Endothelial cell of umbilical vein (primary cell): Measurements from ENCODE around the gene FRG2C. TPM values are rescaled to one million over a fixed set of nuclear protein-coding genes. Genes with fewer than 3 reads are reported as not detected.
"Not testable (repeated sequence)": the region's sequence is repeated elsewhere in the genome, so short reads cannot be mapped to it uniquely, and the experiment has no call there.

ENCODE experiments used
- BruUV-seq: library from RNA; stranded (reverse); fragments of 400-500 nt; replicated peaks from 2 replicates; lab custom pipeline; 2021; lab: Mats Ljungman, UMichigan
- CTCF ChIA-PET: fragments of 300-600, 350-600 bp; sonication (Branson Sonifier 250); formaldehyde crosslinking; loops from one replicate; lab custom pipeline; 2021; ENCODE audit warnings: antibody characterized with exemption, inconsistent platforms; lab: Charles Lee
- POLR2A ChIA-PET: fragments of 300-600, 350-600 bp; sonication (Branson Sonifier 250); formaldehyde crosslinking; loops from one replicate; lab custom pipeline; 2021; ENCODE audit warnings: antibody characterized with exemption, inconsistent platforms; lab: Charles Lee
- DNase-seq: peaks from one replicate; pipeline ENCODE4 v3.0.0-alpha.2; 2011; ENCODE audit warnings: low read depth, low spot score
- FAIRE-seq: peaks from 2 replicates; lab custom pipeline; 2011; peaks lifted over from hg19 to GRCh38; lab: Jason Lieb, UNC
- H2AFZ ChIP-seq: 2 replicates; pipeline ENCODE4 v1.6.0; 2012; ENCODE audit warnings: low read depth, low read length, control low read depth, inconsistent platforms
- H3K27ac ChIP-seq: 2 replicates; pipeline ENCODE4 v1.5.1; 2011; ENCODE audit warnings: low read depth, mild to moderate bottlenecking, control low read depth, low read length, moderate library complexity; ENCODE audit not compliant: insufficient read depth
- H3K27me3 ChIP-seq, 2 experiments: 2 replicates each; pipeline versions ENCODE4 v1.6.0 to v1.6.1; 2011; ENCODE audit warnings: low read length in 2 of 2, mixed read lengths in 1 of 2; ENCODE audit not compliant: control insufficient read depth in 2 of 2, insufficient read depth in 2 of 2
- H3K36me3 ChIP-seq, 2 experiments: 2 replicates in 1 of 2; 3 replicates in 1 of 2; pipeline ENCODE4 v1.5.1; 2011; ENCODE audit warnings: low read length in 2 of 2, mild to moderate bottlenecking in 1 of 2, moderate library complexity in 1 of 2; ENCODE audit not compliant: control insufficient read depth in 2 of 2, insufficient read depth in 2 of 2; ENCODE audit errors: extremely low read depth in 1 of 2
- H3K4me1 ChIP-seq: 3 replicates; pipeline ENCODE4 v1.5.1; 2011; ENCODE audit warnings: mild to moderate bottlenecking, low read length; ENCODE audit not compliant: control insufficient read depth, insufficient read depth; ENCODE audit errors: extremely low read depth
- H3K4me2 ChIP-seq: 2 replicates; pipeline ENCODE4 v1.6.1; 2011; ENCODE audit warnings: low read length, control low read depth, mixed read lengths; ENCODE audit not compliant: insufficient read depth
- H3K4me3 ChIP-seq, 3 experiments: fragments of 200-600 bp in 1 of 3; sonication (generic), shearing (Covaris generic) in 1 of 3; replicated peaks in 1 of 3; 2 replicates each; pipeline ENCODE4 v1.5.1; 2011 to 2016; ENCODE audit warnings: control low read depth in 3 of 3, low read length in 3 of 3, mild to moderate bottlenecking in 2 of 3, inconsistent platforms in 1 of 3, low read depth in 1 of 3, moderate library complexity in 1 of 3; ENCODE audit not compliant: insufficient read depth in 1 of 3
- H3K79me2 ChIP-seq: 2 replicates; pipeline ENCODE4 v1.6.0; 2012; ENCODE audit warnings: low read length, inconsistent platforms; ENCODE audit not compliant: control insufficient read depth, insufficient read depth
- H3K9ac ChIP-seq: replicated peaks from 2 replicates; pipeline ENCODE3; 2011; ENCODE audit warnings: low read length, control low read depth; ENCODE audit not compliant: insufficient read depth; ENCODE audit errors: extremely low read depth
- H3K9me1 ChIP-seq: replicated peaks from 3 replicates; pipeline ENCODE4 v1.6.0; 2011; ENCODE audit warnings: mild to moderate bottlenecking, low read length; ENCODE audit not compliant: control insufficient read depth, insufficient read depth; ENCODE audit errors: extremely low read depth
- H3K9me3 ChIP-seq: replicated peaks from 2 replicates; pipeline ENCODE4 v1.5.1; 2012; ENCODE audit warnings: low read length, inconsistent platforms; ENCODE audit not compliant: control insufficient read depth, insufficient read depth
- H4K20me1 ChIP-seq: replicated peaks from 2 replicates; pipeline ENCODE3; 2011; ENCODE audit warnings: mild to moderate bottlenecking, low read length; ENCODE audit not compliant: control insufficient read depth, insufficient read depth; ENCODE audit errors: extremely low read depth
- EZH2 ChIP-seq: IDR thresholded peaks from 2 replicates; pipeline ENCODE4 v1.6.1; 2012; ENCODE audit warnings: borderline replicate concordance, low read depth, mild to moderate bottlenecking, moderate library complexity, low read length, inconsistent platforms; ENCODE audit not compliant: severe bottlenecking
- dilution Hi-C: fragments of 300-500 bp; cut with MboI; formaldehyde crosslinking; loops from one replicate; pipeline ENCODE4 v1.15.0; 2019; ENCODE audit warnings: low sequenced_read_pairs; ENCODE audit not compliant: extremely low pct_ligation_motif_present
- intact Hi-C: fragments of 100-400 bp; cut with micrococcal nuclease; formaldehyde crosslinking; loops from one replicate; pipeline ENCODE4 v1.10.0; 2022
- polyA plus RNA-seq, 4 experiments: library from polyadenylated mRNA; depleted of rRNA in 3 of 4; stranded (reverse) in 3 of 4; unstranded in 1 of 4; fragments of >200 nt; gene quantifications; 2 replicates each; pipeline versions ENCODE4 v1.2.1 to v1.2.3, GENCODE V29; 2011 to 2012; ENCODE audit warnings: missing spikeins in 1 of 4
- total RNA-seq: library from RNA; stranded (reverse); gene quantifications from 2 replicates; pipeline ENCODE4 v1.2.3, GENCODE V29; 2021

Gene FRG2C
- total and polyA plus RNA-seq, 2 donors (not counting 3 experiments of a cell fraction or from before 2014, with no cell fraction given), result not detected

DNA sequence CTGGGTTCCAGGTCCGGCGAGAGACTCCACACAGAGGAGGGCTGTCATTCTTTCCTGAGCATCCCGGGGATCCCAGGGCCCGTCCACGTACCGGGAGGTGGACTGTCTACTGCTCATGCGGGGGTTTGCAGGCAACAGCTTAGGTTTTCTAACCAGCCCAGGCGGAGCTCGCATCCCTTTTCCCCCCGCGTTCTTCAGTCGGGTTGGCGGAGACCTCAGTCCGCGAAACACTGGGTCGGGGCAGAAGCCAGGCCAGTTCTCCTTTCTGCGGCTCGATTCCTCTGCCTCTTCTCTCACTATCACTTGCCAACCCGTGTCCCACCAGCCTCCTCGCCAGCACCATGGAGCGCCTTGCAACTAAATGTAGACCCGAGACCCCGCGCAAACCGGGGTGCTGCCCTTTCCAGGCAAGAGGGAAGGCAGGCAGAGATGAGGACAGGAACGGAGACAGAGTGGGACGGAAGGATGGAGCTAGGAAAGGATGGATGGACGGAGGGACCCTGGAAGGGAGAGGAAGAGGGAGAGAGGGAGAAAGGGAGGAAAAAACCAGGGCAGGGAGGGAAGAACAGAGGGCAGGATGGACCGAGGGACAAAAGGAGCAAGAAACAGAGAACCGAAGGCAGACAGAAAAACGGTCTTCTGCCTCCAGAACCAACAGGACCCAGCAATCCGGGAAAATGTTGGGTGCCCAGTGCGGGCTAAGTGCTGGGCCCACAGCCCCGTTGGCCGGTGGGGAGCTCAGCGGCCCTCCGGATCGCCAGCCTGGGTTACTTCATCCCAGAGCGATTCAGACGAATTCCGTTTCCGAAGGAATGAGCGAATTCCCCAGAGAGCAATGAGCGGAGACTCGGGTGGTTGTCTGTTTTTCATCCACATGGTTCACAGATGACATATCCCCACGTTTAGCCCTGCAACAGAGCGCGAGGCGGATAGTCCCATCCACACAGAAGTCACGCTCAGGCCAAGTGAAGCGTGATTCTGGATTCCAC, 6.5 kb downstream of the FRG2C start:
- peaks cover 6 to 11% of the 10 kb centered on the region in 2 experiments for H3K27me3 ChIP-seq
- POLR2A ChIA-PET, intact Hi-C loops, H3K79me2 ChIP-seq, CTCF ChIA-PET, dilution Hi-C loops, H4K20me1 ChIP-seq, BruUV-seq, H3K9ac ChIP-seq, H3K4me1 ChIP-seq, H2AFZ ChIP-seq, H3K9me3 ChIP-seq, H3K36me3 ChIP-seq, H3K4me3 ChIP-seq, H3K4me2 ChIP-seq, H3K9me1 ChIP-seq, H3K27ac ChIP-seq, FAIRE-seq: not testable (repeated sequence)
- DNase-seq, result peak; percentile 19
- peak; percentile 40 for TF ChIP-seq EZH2

DNA sequence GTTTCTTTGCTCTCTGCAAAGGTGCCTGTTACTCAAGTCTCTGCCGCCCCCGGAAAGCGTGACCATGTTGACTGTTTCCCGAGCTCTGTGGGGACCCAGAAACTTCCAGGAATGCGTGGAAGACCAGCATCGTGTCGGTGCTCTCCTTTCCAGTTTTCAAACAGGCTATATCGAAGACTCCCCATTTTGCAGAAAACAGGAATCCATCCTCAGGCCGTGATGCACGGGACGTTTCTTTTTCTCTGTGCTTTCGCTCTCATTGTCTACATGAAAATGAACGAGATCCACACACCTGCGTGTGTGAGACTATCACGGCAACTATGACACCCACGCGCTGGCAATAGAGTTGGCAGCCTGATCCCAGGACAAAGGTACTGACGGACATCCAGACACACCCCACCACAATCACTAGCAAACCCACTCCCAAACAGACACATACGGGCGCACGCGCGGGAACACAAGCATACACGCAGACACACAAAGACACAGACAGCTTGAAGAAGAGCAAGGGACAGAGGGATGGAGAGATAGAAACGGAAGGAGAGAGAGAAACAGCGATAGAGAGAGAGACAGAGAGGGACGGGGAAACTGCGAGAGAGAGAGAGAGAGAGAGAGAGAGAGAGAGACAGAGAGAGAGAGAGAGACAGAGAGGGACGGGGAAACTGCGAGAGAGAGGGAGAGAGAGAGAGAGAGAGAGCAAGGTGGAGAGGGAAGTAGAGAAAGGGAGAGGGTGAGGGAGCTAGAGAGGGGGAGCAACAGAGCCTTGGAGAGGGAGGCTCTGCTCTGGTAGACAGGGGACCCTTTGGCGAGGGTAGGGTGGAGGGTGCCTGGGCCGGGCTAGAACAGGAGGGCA, 7.4 kb downstream of the FRG2C start:
- H4K20me1 ChIP-seq, H3K79me2 ChIP-seq, H3K9ac ChIP-seq, DNase-seq, H3K4me2 ChIP-seq, dilution Hi-C loops, H3K4me1 ChIP-seq, H3K36me3 ChIP-seq, H3K4me3 ChIP-seq, intact Hi-C loops, H3K9me1 ChIP-seq, CTCF ChIA-PET, H3K9me3 ChIP-seq, POLR2A ChIA-PET, H2AFZ ChIP-seq, FAIRE-seq, H3K27ac ChIP-seq, BruUV-seq: not testable (repeated sequence)
- peaks cover 6 to 11% of the 10 kb centered on the region in 2 experiments for H3K27me3 ChIP-seq

DNA sequence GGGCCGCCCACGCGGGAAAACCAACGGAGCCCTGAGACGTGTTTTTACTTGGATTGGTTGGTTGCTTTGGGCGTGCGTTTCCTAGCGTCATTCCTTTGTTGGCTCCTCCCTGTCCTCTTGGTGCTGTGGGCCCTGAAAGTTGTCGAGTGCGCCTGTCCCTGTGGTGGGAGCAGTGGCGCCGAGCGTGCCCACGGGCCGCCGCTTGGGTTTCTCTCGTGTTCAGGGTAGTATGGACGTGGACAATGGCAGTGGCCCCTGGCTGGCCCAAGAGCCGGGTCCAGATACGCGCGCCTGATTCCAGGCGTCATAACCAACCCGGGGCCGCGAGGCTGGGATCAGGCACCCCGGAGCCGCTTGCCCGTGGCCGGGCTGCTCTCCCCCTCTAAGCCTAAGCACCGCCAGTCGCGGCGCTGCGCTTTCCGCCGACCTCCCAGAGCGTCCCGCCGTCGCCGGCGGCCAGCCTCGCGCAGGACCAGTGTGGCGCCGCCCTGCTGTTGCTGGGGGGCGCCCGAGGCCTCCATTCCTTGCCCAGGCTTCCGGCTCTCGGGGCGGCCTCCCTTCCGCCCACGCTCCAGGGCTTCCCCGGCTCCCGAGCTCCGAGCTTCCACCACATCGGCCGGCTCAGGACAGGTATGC, 8.1 kb downstream of the FRG2C start:
- dilution Hi-C loops, H2AFZ ChIP-seq, H3K4me3 ChIP-seq, H3K9ac ChIP-seq, H3K4me1 ChIP-seq, H3K79me2 ChIP-seq, intact Hi-C loops, H4K20me1 ChIP-seq, CTCF ChIA-PET, H3K36me3 ChIP-seq, FAIRE-seq, H3K9me1 ChIP-seq, H3K9me3 ChIP-seq, H3K4me2 ChIP-seq, DNase-seq, POLR2A ChIA-PET, H3K27ac ChIP-seq, BruUV-seq: not testable (repeated sequence)
- peaks cover 6 to 11% of the 10 kb centered on the region in 2 experiments for H3K27me3 ChIP-seq
